Activated T-cell treated with anti-CD3 and anti-CD28 coated beads for 4 hours (primary cell): Measurements from ENCODE around the gene VCL.

ENCODE experiments used
- DNase-seq: peaks from one replicate; pipeline ENCODE4 v3.0.0-alpha.2; 2020

VCL gene

DNA sequence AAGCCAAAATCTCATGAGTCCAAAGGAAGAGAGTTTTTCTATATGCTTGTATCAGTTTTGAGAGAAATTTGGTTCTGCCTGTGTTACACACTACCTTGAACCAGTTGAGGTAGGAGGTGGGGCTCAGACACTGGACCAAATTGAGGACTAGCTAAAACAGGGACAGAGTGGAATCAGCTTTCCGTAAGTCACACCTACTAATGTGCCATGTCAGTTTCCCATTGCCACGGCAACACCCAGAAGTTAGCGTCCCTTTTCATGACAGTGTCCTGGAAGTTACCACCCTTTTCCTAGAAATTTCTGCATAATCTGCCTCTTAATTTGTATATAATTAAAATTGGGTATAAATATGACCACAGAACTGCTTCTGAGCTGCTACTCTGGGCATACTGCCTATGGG, 162.1 kb downstream of the VCL start:
- DNase-seq, result no peak

DNA sequence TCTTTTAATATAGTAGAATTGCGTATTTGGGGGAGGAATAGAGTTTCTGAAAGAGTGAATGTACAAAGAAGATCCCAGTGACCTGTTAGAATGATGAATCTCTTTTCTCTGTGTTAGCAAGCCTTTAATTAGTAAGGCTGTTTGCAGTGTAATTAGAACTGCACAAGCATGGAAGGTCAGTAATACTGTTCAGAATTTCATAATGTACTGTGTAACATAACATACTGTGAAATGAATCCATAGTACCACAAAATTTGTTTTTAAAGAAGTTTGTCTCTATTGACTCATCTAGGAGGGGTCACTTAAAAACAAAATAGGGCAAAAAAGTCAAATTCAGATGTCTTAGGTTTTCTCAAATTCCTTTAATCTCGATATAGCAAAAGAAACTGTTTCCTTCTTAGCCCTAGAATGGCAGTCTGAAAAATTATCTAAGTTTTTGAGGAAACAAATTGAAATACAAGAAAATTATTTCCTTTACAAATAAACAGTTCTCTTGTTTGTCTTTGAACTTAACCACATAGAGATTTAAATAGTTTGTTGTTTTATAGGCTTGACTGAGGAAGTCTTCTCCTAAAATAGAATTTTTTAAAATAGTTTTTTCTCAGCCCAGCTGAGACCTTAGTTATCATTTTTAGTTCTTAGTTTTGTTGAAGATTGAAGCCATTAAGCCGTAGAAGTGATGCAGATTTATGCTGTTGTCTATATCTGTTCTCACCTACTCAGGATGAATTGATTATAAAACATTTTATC, 165.6 kb downstream of the VCL start:
- DNase-seq, result no peak

GRCh38 chr10:74164716-74165529, 167.0 kb downstream of the VCL start:
- no peak for DNase-seq

- DNase-seq, result no peak
These were observed 167.6 kb downstream of the VCL start for GRCh38 chr10:74165530-74165901.

GRCh38 chr10:74167443-74167842, 169.5 kb downstream of the VCL start:
- DNase-seq, result no peak
